GM18505 (cell line): ENCODE measurements around the gene NEIL3.
A peak's percentile ranks its signal among the peaks of the same experiment; 100 is the strongest.

Experiments
- ATAC-seq: cut with Tn5 transposase; IDR thresholded peaks from one replicate; pipeline ENCODE4 v1.9.1; 2021; ENCODE audit not compliant: unreplicated experiment
- POLR2A ChIP-seq: IDR thresholded peaks from 4 replicates; pipeline ENCODE4 v1.6.1; 2011; ENCODE audit warnings: borderline replicate concordance; ENCODE audit not compliant: insufficient read depth, insufficient read length; ENCODE audit errors: extremely low read depth

Gene NEIL3, protein sequence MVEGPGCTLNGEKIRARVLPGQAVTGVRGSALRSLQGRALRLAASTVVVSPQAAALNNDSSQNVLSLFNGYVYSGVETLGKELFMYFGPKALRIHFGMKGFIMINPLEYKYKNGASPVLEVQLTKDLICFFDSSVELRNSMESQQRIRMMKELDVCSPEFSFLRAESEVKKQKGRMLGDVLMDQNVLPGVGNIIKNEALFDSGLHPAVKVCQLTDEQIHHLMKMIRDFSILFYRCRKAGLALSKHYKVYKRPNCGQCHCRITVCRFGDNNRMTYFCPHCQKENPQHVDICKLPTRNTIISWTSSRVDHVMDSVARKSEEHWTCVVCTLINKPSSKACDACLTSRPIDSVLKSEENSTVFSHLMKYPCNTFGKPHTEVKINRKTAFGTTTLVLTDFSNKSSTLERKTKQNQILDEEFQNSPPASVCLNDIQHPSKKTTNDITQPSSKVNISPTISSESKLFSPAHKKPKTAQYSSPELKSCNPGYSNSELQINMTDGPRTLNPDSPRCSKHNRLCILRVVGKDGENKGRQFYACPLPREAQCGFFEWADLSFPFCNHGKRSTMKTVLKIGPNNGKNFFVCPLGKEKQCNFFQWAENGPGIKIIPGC

DNA sequence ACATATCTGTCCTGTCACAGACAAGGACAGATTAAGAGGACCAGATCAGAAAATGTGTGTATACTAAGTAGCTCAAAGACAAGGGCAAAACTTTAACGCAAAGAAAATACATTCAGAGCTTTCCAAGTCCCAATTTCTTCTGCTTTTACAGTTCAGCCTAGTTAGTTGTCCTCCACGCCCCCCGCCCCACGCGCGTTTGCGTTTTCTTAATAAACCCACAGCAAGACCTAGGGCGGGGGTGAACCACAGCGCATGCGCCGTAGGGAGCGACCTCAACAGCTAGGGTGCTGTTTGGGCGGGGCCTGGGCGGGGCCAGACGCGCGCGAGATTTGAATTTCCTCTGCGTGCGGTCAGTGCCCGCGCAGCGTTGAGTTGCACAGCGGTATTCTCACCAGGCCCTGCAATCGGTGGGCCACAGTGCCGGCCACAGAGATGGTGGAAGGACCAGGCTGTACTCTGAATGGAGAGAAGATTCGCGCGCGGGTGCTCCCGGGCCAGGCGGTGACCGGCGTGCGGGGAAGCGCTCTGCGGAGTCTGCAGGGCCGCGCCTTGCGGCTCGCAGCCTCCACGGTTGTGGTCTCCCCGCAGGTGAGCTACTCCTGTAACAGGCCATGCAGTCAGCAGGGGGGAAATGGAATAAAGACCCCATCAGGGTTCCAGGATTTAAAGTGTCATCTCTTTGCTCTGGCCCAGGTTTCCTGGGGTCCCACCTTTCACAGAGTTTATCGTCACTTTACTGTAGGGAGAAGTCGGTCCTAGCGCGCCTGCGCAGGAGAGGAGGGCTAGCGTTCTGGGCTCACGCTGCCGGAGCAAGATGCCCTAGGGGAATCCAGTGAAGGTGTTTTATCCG lies at the start of gene NEIL3:
TSS of gene NEIL3 (plus strand) at position 353 of the 850 bp plus-strand sequence. CDS start at position 433, 80 bp downstream.
- peak; percentile 79 for TF ChIP-seq POLR2A
- peak; percentile 89 for ATAC-seq

DNA sequence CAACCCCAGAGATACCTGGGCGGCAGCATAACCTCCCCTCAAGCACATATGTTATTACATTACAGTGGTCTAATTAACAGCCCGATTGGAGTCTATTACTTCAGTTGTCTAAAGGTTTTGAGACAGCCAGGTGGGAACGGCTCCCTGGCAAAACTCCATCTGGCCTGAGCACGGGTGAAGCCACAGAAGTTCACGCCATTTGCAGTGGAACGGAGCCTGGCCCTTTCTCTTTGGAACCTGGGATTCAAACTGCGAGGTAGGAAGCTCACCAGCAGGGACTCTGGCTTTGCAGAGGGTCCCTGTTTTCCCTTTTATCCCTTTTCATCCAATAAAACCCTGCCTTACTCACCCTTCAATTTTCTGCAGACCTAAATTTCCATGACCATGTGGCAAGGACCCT lies 45.9 kb upstream of the NEIL3 start:
- no peak for TF ChIP-seq POLR2A
- no peak for ATAC-seq

DNA sequence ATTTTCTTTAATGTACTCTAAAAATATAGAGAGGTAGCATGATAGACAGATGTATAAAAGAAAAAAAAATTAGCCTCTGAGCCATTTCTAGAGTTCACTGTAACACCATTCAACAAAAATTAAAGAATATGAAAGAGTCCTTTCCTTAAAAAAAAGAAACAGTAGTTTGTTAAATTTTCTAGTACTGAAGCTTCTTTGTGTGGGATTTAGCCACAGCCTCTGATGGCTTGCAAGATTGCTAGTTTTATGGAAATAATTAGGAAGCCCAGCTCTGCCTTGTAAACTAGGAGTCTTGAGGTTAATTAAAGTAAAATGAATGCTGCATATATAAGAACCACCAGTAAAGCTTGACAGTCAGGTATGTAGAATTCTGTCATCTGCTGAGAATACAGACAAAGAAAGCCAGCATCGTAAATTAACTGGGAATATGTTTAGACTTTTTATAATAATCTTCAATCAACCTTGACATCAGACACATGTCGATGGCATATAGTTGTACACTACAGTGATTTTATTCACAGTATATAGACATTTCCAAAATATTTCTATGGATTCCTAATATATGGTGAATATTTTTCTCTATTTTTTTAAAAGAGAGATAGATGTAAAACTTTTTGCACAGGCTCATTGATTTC lies 44.8 kb upstream of the NEIL3 start:
- no peak for TF ChIP-seq POLR2A
- no peak for ATAC-seq

DNA sequence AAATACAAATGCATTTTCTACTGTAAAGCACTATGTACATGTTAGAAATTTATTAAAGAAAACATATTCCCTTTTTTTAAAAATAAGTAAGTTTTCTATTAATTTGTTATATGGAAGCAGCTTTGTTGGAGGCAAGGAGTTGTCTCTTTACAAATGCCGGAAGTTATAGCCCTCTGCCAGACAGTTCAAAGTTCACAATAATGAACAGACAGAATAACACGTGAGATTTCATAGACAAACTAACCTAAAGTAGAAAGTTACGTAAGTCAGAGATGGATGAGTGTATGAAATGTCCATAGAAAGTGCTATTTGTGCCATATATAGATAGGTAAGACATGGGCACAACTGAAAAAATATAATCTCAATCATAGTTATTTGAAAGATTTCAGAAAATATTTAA lies 43.9 kb upstream of the NEIL3 start:
- TF ChIP-seq POLR2A, result no peak
- ATAC-seq, result no peak

DNA sequence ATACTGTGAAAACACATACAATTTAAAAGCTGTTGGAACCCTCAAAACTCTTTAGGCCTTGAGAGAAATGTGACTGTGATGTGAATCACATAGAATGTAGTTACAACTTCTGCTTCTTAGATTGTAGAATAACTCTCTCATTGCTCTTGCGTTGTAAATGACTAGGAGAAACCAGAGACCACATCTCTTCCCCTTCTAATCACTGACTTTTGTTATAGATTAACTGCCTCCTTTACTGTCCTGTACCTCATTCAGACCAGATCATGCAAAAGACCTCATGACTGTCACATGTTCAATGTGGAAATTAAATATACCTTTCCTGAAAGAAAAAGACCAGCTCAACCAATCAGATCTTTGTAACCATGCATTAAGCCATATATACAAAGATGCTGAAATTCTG lies 43.2 kb upstream of the NEIL3 start:
- ATAC-seq, result peak; percentile 97
- TF ChIP-seq POLR2A, result no peak

DNA sequence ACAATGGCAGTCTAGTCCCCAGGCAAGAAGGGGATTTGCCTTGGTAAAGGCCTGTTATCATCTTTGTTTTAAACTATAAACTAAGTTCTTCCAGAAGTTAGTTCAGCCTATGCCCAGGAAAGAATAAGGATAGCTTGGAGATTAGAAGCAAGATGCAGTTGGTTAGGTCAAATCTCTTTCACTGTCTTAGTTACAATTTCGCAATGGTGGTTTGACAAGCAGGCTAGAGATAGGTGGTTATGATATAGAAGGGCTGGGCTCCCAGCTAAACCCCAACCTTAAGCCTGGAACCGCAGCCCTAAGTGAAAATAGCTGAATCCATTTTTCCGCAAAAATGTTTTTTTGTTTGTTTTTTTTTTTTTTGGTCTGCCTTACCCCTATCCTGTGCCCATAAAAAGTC lies 41.8 kb upstream of the NEIL3 start:
- no peak for TF ChIP-seq POLR2A
- no peak for ATAC-seq

DNA sequence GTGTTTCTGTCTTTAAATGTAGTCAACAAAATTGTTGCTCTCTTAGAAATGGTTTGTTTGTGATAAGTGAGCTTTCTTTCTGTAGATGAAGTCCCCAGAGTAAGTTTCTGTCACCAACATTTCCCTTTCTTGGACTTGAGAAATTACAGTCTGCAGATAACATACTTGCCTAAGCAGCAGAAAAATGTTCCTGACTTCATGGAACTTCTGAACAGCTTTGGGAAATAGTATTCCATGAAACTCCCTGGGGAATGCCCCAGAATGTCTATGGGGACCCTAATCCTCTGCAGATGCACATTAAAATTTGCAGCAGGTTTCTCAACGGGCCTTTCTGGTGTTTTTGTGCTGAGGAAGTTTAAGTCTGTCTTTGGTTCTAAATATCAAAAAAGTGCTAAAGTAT lies 38.6 kb upstream of the NEIL3 start:
- ATAC-seq, result no peak
- no peak for TF ChIP-seq POLR2A

DNA sequence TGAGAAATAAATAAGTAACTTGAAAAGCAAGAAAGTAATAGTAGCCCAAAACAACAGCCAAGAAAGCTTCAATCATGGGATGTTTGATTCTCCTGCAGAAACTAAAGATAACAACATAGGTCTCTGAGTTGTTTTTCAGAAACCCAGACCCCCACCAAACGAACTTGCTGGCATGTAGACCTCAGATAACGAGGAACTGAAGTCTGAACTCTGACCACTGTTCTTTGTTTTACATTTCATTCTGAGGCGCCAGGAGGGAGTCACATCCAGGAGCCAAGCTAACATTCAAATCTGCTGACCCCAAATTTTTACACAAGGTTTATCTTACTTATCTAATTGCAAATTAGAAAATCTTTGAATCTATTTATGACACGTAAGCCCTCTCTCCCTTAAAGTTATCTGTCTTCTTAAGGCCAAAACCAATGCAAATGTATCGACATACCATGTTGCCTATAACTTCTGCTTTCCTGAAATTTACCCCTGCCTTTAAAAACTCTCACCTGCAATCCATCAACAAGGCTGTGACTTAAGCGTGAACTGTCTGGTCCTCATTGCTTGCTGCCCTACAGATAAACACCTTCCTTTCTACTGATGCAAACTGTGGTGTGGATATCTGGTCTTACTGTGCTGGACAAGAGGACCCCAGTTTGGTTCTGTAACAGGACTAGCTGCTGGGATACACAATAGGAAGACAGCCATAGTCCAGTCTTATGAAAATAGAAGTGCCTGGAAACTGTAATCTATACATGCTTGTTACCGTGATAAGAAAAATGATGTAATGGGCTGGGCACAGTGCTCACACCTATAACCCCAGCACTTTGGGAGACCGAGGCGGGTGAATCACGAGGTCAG lies 37.5 kb upstream of the NEIL3 start:
- ATAC-seq, result no peak
- no peak for TF ChIP-seq POLR2A

DNA sequence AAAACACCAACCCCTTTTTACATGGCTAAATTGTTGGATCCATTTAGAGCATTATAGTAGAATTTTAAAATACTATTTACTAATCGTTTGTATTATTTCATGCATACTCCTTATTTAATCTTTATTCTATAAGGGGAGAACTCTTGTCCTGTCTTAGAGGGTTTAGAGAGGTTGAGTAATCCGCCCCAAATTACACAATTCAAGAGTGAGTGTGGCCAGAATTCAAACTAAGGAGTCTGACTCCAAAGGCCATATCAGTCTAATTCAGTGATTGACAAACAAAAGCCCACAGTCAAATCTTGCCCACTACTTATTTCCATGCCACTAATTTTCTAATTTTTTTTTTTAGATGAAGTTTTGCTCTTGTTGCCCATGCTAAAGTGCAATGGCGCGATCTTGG lies 33.7 kb upstream of the NEIL3 start:
- ATAC-seq, result no peak
- no peak for TF ChIP-seq POLR2A

DNA sequence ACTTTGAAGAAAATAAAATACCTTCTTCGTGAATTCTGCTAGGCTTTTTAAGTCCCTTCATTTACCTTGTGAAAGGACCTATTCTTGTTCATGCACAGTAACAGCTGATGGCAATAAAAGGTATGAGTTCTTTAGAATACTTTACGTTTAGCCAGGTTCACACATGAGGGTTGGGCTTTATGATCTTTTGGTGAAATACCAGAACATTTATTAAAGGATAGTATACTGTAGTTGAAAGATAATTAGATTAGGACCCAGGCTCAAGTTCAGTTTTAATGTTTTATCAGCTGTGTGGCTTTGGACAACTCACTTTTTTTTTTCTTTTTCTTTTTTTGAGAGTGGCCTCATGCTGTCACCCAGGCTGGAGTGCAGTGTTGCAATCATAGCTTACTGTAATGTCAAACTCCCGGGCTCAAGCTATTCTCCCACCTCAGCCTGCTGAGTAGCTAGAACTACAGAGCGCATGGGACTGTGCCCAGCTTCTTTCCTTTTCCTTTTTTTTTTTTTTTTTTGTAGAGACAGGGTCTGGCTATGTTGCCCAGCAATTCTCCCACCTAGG lies 28.2 kb upstream of the NEIL3 start:
- no peak for ATAC-seq
- no peak for TF ChIP-seq POLR2A

DNA sequence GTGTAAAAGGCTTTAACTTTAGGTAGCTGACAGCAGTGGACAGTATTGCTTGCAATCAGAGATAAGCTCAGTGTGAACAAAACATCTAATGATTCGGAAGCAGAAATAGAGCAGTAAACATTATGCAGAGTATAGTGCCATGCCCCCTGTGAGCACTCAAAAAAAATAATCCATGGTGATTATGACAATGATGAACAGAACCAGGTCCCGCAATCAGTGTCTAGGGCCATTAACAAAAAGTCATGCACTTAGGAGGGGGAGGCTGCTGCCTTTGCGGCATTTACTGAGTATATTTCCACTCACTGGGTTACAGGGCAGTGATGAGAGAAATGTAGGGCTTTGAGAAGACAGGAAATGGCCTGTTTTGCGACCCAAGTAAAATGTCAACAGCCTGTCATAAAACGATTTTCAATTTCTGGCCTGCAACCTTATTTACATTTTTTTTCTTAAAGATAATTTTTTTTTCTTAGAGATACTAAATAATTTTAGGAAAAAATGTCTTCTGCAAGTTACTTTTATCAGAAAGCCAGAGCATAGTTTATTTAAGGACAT lies 27.3 kb upstream of the NEIL3 start:
- ATAC-seq, result no peak

DNA sequence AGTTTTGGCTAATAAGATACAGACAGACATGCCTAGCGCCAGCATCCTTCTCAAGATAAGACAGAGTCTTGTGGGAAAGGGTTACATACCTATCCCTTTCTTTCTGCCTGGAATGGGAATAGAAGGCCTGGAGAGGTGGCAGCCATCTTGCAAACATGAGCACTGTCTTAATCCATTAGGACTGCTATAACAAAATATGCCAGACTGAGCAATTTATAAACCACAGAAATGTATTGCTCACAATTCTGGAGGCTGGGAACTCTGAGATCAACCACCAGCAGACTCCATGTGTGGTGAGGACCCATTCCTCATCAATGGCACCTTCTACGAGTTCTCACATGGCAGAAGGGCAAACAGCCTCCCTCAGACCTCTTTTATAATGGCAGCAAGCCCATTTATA lies 26.5 kb upstream of the NEIL3 start:
- TF ChIP-seq POLR2A, result no peak
- ATAC-seq, result no peak

More for the DNA sequence above, 27.3 kb upstream of the NEIL3 start:
- no peak for TF ChIP-seq POLR2A
